GM19023 (cell line): ENCODE data around the gene ZFPL1.
A peak's percentile ranks its signal among the peaks of the same experiment; 100 is the strongest.

Experiments
- ATAC-seq: cut with Tn5 transposase; IDR thresholded peaks from one replicate; pipeline ENCODE4 v1.9.1; 2021; ENCODE audit warnings: mild to moderate bottlenecking, moderate library complexity; ENCODE audit not compliant: unreplicated experiment

The ZFPL1 gene

GRCh38 chr11:65127473-65128181 is 43.6 kb downstream of the ZFPL1 start:
- ATAC-seq, result no peak

GRCh38 chr11:65128182-65129145 is 44.4 kb downstream of the ZFPL1 start:
- no peak for ATAC-seq

GRCh38 chr11:65129649-65130441 is 45.8 kb downstream of the ZFPL1 start:
- no peak for ATAC-seq

GRCh38 chr11:65130631-65131416 is 46.8 kb downstream of the ZFPL1 start:
- no peak for ATAC-seq

GRCh38 chr11:65131417-65131776 is 47.4 kb downstream of the ZFPL1 start:
- ATAC-seq, result no peak

- ATAC-seq, result no peak
Measured at GRCh38 chr11:65131895-65132237, 47.8 kb downstream of the ZFPL1 start.

GRCh38 chr11:65132238-65132987 is 48.4 kb downstream of the ZFPL1 start:
- ATAC-seq, result peak; percentile 36

GRCh38 chr11:65132988-65133700 is 49.1 kb downstream of the ZFPL1 start:
- ATAC-seq, result no peak

- ATAC-seq, result no peak
Measured at GRCh38 chr11:65133724-65134123, 49.7 kb downstream of the ZFPL1 start.

- ATAC-seq, result peak; percentile 63
Measured at GRCh38 chr11:65134240-65134951, 50.4 kb downstream of the ZFPL1 start, which contains the start of gene SYVN1. Gene SYVN1 (minus strand): TSS chr11:65134519. CDS start chr11:65133601, 918 bp downstream.

- peak; percentile 65 for ATAC-seq
Measured at GRCh38 chr11:65134952-65135632, 51.1 kb downstream of the ZFPL1 start.

GRCh38 chr11:65135633-65136145 is 51.7 kb downstream of the ZFPL1 start:
- no peak for ATAC-seq

GRCh38 chr11:65136515-65137096 is 52.6 kb downstream of the ZFPL1 start:
- no peak for ATAC-seq
